Tibial nerve (tissue), 4 donors: ENCODE results near the gene NUP107.

Experiments used
- EP300 ChIP-seq, 2 donors: sonication (generic); formaldehyde crosslinking; IDR thresholded peaks; one replicate each; pipeline ENCODE4 v1.6.1; 2017; ENCODE audit warnings: antibody characterized with exemption in 2 of 2, mild to moderate bottlenecking in 1 of 2
- TF ChIP-seq, protein P1 (sequence below), 5 experiments: fragments of 200-600 bp in 3 of 5; fragments of 450-650 bp in 2 of 5; sonication (generic) in 3 of 5; IDR thresholded peaks; one replicate each; pipeline ENCODE4 v1.5.1; 2016 to 2019; ENCODE audit warnings: antibody characterized with exemption in 5 of 5, mild to moderate bottlenecking in 3 of 5, moderate library complexity in 2 of 5

DNA sequence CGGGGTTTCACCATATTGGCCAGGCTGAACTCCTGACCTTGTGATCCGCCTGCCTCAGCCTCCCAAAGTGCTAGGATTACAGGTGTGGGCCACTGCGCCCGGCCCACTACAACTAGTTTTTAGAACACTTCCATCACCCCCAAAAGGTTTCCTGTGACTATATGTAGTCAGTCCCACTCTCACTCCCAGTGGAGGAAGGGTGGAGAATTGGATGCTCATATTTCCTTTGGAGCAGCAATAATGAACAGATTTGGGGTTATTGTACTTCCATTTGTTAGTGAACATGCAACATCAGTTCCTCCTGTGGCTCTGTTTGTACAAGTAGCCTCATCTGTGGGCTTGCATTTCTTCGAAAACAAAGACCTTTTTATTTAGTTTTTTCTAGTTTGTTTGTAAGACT lies 40.3 kb upstream of the NUP107 start:
- TF ChIP-seq, protein P1, sequence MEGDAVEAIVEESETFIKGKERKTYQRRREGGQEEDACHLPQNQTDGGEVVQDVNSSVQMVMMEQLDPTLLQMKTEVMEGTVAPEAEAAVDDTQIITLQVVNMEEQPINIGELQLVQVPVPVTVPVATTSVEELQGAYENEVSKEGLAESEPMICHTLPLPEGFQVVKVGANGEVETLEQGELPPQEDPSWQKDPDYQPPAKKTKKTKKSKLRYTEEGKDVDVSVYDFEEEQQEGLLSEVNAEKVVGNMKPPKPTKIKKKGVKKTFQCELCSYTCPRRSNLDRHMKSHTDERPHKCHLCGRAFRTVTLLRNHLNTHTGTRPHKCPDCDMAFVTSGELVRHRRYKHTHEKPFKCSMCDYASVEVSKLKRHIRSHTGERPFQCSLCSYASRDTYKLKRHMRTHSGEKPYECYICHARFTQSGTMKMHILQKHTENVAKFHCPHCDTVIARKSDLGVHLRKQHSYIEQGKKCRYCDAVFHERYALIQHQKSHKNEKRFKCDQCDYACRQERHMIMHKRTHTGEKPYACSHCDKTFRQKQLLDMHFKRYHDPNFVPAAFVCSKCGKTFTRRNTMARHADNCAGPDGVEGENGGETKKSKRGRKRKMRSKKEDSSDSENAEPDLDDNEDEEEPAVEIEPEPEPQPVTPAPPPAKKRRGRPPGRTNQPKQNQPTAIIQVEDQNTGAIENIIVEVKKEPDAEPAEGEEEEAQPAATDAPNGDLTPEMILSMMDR (IDR thresholded peaks at IDR 0.05), result no peak
- TF ChIP-seq EP300 (IDR thresholded peaks at IDR 0.05), result no peak
